Islet of Langerhans (tissue), 1 donor: ENCODE results near the gene FECH.
"Not testable (repeated sequence)": the region's sequence is repeated elsewhere in the genome, so short reads cannot be mapped to it uniquely, and the experiment has no call there.

Experiments
- FAIRE-seq: peaks from one replicate; lab custom pipeline; 2011; peaks lifted over from hg19 to GRCh38; lab: Jason Lieb, UNC

The FECH gene

DNA sequence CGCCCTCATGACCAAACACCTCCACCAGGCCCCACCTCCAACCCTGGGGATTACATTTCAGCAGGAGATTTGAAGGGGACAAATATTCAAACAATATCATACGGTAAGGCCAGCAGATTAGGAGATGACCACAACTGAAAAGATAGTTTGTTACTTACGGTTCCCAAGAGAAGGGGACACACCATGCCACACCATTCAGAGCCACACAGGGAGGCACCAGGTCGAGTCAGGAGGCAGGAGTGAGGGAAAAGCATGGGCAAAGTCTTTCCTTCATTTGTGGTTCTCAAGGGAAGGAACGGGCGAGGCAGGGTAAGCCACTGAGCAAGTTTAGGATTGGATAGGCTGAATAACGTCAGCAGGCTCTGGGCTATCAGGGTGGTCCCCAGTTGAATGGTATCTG, 57.4 kb downstream of the FECH start:
- FAIRE-seq, result no peak

DNA sequence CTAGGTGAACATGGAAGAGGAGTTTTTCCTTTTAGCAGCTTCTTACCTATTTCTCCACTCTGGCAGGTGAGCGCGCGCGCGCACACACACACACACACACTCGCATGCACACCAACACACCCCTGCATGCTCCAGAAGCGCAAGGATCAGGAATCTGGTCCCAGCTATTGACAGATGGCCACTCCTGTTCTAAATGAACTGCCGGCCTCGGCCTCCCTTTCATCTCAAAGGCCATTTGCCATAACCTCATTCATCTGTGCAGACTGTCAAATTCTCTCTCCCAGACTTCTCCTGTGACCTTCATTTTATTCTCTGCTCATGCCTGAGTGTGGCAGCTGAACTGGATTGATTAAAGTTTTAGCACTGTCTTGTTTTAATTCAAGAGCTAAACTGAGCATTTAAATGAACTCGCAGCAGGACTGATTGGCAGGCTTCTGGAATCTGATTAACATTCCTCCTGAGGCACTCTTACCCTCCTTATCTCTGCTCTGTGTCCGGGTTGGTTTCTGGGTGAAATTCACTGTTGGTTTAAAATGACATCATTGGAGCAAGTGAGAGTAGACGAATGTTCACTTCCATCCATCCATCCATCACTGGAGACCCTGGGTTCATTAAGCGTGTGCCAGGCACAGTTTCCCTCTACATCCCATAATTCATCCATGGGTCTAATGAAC, 58.8 kb downstream of the FECH start:
- FAIRE-seq, result no peak

DNA sequence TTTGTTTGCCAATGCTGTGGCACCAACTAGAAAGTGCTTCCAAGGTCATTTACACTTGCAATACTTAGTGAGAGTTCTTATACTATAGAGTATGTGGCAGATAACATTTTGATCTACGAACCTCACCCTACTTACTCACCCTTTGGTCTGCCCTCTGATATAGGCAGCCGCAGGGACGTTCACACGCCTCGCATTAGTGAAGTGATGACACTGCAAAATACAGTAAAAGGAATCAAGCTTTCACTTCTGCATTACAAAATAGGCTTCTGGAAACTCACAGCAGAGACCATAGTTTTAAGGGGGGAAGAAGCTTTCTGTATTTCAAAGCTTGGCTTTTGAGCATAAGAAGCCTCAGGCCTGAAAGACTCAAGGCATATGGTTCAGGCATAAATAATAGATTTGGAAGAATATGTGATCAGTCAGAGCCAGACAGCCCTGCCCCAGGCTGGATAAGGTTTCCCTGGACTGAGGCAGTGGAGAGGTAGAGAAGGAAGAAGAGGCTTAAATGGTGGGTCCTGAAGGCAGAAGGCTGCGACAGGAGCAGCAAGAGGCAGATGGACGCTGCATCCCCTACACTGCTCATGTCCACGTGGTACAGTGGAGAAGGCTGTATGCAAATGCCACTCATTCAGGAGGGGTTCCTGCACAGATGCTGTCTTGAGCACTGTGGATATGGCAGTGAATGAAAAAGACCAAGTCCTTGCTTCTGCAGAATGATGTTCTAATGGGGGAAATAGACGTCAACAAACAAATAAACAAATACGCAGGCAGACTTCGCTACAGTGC, 63.1 kb downstream of the FECH start:
- FAIRE-seq, result no peak

DNA sequence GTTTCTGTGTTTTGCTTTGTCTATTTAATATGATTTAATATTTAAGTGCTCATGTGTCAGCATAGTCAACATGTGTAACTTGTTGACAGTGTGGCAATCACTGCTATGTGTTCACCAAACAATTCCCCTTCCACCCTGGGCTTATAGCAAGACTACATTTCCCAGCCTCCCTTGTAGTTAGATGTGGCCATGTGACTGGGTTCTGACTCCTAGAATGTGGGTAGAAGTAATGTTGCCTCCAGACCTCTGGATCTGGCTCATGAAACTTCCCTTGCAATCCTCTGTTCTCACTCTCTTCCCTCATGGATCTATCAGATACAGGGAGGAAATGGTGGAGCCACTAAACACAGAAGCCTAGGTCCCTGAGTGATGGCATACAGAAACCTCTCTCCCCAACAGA, 64.2 kb downstream of the FECH start:
- not testable (repeated sequence) for FAIRE-seq

DNA sequence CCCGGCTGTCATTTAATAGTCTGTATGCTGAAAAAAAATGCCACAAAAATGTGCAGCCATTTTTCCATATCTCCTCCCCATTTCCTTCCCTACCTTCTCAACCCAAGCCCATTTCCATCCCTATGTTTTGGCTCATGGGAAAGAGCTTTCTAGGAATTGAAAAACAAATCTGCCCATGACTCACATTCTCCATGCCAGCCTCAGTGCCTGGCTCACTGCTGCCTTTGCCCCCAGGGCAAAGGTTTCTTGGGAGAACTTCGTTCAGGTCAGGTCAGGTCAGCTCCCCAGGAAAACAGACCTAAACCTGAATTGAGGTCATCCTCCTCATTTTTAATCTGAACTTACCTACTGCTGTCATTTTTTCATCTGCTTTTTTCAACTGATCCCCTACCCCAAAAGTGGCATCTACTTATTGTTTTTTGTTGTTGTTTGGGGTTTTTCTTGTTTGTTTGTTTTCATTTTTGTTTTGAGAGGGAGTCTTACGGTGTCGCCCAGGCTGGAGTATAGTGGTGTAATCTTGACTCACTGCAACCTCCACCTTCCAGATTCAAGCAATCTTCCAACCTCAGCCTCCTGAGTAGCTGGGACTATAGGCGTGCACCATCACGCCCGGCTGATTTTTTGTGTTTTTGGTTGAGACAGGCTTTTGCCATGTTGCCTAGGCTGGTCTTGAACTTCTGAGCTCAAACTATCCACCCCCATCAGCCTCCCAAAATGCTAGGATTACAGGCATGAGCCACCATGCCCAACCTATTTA, 66.7 kb downstream of the FECH start:
- no peak for FAIRE-seq

DNA sequence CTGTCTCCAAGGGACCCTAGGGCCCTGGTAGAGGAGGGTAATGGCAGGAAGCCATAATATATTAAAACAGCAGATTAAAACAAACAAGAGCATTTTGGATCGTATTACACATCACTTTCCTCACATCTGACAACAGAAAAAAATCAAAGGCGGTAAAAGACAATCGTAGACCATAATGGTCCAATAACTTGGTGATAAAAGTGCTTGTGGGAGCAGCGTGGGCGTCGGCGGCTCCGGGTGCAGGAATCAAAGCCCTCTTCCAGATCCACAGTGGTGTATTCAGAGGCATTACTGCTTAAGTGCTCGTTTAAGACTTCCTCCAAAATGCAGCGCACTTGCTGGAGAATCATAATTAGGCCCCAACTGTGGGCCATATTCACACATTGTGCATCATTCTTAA, 68.0 kb downstream of the FECH start:
- FAIRE-seq, result no peak

DNA sequence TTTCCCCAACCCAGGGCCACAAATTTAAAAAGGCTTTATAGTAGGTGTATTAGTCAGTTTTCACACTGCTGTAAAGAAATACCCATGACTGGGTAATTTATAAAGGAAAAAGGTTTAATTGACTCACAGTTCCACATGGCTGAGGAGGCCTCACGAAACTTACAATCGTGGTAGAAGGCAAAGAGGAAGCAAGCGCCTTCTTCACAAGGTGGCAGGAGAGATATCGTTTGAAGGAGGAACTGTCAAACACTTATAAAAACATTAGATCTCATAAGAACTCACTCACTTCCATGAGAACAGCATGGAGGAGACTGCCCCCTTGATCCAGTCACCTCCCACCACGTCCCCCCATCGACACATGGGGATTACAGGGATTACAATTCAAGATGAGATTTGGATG, 70.4 kb downstream of the FECH start:
- no peak for FAIRE-seq

- no peak for FAIRE-seq
Measured at GRCh38 chr18:57505231-57505630, 81.3 kb downstream of the FECH start.

DNA sequence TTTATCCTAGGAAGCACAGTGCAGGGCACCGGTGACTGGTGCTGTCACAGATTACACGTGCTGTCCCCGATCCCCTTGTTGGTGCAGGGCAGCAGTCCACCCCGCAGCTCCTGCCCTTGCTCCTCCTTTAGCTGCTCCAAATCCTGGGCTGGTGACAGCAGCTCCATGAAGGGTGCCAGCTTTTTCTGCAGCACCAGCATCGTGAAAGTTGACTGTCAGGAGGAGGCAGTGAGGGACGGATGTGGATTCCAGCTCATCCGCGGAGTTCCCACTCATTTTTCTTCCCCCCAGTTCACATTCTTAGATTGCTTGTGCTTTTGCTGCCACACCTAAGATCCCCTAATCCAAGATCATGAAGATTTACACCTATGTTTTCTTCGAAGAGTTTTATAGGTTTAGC, 83.9 kb downstream of the FECH start:
- FAIRE-seq, result no peak

GRCh38 chr18:57498682-57499256, 87.7 kb downstream of the FECH start:
- no peak for FAIRE-seq
